ENCODE measurements around the gene HHIPL1.

HHIPL1 gene

GRCh38 chr14:99644723-99645544 is at the start of gene HHIPL1:
Gene HHIPL1 (plus strand): TSS chr14:99645129. CDS start chr14:99645208, 79 bp downstream.
- DNase-seq, result no peak

GRCh38 chr14:99595524-99595923 is 49.4 kb upstream of the HHIPL1 start:
- DNase-seq, result no peak

- no peak for DNase-seq
These were observed 48.8 kb upstream of the HHIPL1 start for GRCh38 chr14:99596071-99596627.

GRCh38 chr14:99596772-99597171 is 48.2 kb upstream of the HHIPL1 start:
- DNase-seq, result no peak

GRCh38 chr14:99597911-99598600 is 46.9 kb upstream of the HHIPL1 start:
- DNase-seq, result no peak

- DNase-seq, result no peak
These were observed 46.2 kb upstream of the HHIPL1 start for GRCh38 chr14:99598774-99599173.

GRCh38 chr14:99599393-99599792 is 45.5 kb upstream of the HHIPL1 start:
- no peak for DNase-seq

GRCh38 chr14:99600232-99600888 is 44.6 kb upstream of the HHIPL1 start:
- DNase-seq, result no peak

- peak in 1 of 2 experiments; percentile 7 for DNase-seq
These were observed 43.5 kb upstream of the HHIPL1 start for GRCh38 chr14:99601361-99601831.

GRCh38 chr14:99602054-99602787 is 42.7 kb upstream of the HHIPL1 start:
- no peak for DNase-seq

GRCh38 chr14:99602788-99603415 is 42.0 kb upstream of the HHIPL1 start:
- DNase-seq, result no peak

- DNase-seq, result peak in 1 of 2 experiments; percentile 28
These were observed 41.3 kb upstream of the HHIPL1 start, which contains the start of gene CCDC85C for GRCh38 chr14:99603471-99604277. Gene CCDC85C (minus strand): TSS chr14:99604207. CDS start chr14:99603959, 248 bp downstream.

GRCh38 chr14:99604278-99604765 is 40.6 kb upstream of the HHIPL1 start:
- peak; percentile 95 to 97 for DNase-seq

- DNase-seq, result no peak
These were observed 40.1 kb upstream of the HHIPL1 start for GRCh38 chr14:99604766-99605298.

GRCh38 chr14:99605299-99605961 is 39.5 kb upstream of the HHIPL1 start:
- peak; percentile 58 to 85 for DNase-seq

- DNase-seq, result no peak
These were observed 38.6 kb upstream of the HHIPL1 start for GRCh38 chr14:99606359-99606758.

GRCh38 chr14:99608591-99608990 is 36.3 kb upstream of the HHIPL1 start:
- DNase-seq, result no peak

GRCh38 chr14:99609245-99610170 is 35.4 kb upstream of the HHIPL1 start:
- no peak for DNase-seq

- no peak for DNase-seq
These were observed 33.3 kb upstream of the HHIPL1 start for GRCh38 chr14:99611646-99612045.
